GM19395 (cell line): ENCODE data around the gene DHX34.
"Not testable (repeated sequence)": the region's sequence is repeated elsewhere in the genome, so short reads cannot be mapped to it uniquely, and the experiment has no call there.

Experiments used
- ATAC-seq: cut with Tn5 transposase; IDR thresholded peaks from one replicate; pipeline ENCODE4 v1.9.1; 2021; ENCODE audit warnings: mild to moderate bottlenecking, moderate library complexity; ENCODE audit not compliant: unreplicated experiment

The DHX34 gene, protein sequence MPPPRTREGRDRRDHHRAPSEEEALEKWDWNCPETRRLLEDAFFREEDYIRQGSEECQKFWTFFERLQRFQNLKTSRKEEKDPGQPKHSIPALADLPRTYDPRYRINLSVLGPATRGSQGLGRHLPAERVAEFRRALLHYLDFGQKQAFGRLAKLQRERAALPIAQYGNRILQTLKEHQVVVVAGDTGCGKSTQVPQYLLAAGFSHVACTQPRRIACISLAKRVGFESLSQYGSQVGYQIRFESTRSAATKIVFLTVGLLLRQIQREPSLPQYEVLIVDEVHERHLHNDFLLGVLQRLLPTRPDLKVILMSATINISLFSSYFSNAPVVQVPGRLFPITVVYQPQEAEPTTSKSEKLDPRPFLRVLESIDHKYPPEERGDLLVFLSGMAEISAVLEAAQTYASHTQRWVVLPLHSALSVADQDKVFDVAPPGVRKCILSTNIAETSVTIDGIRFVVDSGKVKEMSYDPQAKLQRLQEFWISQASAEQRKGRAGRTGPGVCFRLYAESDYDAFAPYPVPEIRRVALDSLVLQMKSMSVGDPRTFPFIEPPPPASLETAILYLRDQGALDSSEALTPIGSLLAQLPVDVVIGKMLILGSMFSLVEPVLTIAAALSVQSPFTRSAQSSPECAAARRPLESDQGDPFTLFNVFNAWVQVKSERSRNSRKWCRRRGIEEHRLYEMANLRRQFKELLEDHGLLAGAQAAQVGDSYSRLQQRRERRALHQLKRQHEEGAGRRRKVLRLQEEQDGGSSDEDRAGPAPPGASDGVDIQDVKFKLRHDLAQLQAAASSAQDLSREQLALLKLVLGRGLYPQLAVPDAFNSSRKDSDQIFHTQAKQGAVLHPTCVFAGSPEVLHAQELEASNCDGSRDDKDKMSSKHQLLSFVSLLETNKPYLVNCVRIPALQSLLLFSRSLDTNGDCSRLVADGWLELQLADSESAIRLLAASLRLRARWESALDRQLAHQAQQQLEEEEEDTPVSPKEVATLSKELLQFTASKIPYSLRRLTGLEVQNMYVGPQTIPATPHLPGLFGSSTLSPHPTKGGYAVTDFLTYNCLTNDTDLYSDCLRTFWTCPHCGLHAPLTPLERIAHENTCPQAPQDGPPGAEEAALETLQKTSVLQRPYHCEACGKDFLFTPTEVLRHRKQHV

DNA sequence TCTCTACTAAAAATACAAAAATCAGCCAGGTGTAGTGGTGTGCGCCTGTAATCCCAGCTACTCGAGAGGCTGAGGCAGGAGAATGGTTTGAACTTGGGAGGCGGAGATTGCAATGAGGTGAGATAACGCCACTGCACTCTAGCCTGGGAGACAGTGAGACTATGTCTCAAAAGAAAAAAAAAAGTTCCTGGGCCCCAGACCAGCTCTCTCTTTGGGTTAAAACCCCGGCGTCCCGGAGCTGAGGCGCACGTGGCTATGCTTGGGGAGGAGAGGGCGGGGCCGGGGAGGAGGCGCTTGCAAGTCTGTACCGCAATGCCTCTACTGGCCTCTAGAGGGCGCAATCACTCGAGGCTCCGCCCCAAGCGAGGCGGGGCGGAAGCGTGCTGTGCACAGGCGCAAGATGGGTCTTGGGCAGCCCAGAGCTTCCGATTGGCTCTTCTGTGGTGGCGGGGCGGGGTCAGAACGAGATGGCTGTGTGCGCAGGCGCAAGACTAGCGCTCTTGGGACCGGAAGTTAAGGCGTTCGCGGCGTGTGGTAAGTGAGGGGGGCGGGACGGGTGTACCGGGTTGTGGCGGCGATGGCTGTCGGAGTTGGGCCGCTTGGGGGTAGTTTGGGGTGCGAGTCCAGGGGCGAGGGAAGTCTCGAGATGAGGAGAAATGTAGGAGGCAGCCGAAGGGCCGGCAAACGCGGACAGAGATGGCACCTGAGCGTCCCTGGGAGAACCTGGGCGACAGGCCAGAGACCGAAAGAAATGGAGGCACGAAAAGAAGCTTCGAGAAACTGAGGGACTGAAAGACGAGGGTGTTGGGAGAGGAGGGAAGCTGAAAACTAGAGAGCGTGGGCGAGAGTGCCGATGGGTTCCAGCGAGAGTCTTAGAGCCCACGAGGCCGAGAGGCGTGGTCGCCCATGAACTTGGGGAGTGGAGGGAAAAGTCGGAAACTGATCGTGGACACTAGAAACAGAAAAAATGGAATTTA is at the start of gene DHX34:
TSS of gene DHX34 (plus strand) at position 497 of the 977 bp plus-strand sequence. CDS start 3,716 bp downstream, outside the sequence.
- ATAC-seq: peak; percentile 94

DNA sequence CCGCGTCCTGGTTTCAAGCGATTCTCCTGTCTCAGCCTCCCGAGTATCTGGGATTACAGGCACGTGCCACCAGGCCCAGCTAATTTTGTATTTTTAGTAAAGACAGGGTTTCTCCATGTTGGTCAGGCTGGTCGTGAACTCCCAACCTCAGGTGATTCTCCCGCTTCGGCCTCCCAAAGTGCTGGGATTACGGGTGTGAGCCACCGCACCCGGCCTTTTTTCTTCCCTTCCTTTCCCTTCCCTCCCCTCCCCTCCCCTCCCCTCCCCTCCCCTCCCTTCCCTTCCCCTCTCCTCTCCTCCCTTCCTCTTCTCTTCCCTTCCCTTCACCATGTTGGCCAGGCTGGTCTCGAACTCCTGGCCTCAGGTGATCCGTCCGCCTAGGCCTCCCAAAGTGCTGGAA is 48.2 kb upstream of the DHX34 start:
- ATAC-seq: not testable (repeated sequence)

DNA sequence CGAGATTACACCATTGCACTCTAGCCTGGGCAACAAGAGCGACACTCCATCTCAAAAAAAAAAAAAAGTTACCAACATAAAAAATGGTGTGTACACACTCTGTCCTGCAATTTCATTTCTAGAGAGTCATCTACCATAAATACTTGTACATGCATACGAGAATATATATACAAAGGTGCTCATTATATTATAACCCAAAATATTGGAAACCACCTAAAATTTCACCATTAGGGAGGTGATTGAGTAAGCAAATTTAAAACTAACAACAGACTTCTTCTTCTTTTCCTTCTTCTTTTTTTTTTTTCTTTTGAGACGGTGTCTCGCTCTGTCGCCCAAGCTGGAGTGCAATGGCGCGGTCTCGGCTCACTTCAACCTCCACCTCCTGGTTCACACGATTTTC is 46.9 kb upstream of the DHX34 start:
- ATAC-seq: no peak

DNA sequence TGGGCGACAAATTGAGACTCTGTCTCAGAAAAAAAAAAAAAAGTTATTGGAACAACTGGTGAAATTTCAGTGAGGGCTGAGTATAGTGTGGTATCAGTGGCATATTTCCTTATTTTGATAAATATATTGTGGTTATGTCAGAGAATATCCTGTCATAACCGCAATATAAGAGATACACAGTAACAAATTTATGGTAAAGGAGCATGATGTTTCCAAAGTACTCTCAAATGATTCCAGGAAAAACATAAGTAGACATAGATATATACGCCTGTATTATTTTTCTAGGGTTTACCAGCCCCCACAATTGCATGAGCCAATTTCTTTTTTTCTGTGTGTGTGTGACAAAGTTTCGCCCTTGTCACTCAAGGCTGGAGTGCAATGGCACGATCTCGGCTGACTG is 45.1 kb upstream of the DHX34 start:
- ATAC-seq: no peak

DNA sequence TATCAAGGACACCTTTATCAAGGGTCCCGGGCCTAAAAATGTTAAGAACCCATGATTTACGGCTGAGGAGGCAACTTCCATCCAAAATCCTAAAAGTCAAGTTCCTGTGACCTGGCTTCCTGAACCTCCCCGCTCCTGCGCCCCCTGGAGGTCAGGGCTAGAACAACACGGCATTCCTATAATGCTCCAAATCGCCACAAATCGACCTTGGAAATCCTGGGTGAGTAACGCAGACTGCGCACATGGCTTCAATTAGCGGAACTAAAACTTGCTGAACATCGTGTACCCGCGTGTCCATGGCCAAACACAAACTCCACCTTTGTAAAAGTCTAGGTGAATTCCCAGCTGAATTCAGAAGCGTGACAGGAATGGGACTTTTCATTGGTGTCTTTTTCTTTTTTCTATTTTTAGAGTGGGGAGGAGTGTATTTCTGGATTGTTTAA is 43.8 kb upstream of the DHX34 start:
- ATAC-seq: no peak

DNA sequence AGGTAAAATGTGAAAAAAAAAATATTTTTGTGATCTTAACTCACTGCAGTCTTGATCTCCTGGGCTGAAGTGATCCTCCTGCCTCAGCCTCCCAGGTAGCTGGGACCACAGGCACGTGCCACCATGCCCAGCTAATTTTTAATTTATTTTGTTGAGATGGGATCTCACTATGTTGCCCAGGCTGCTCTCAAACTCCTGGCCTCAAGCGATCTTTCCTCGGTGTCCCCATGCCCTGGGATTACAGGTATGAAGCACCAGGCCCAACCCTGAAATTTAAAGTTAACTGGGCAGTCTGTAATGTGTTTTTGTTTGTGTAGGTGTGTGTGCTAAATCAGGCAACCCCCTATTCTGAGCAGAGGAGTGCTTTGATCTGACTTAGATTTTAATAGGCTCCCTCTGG is 42.8 kb upstream of the DHX34 start:
- no peak for ATAC-seq

DNA sequence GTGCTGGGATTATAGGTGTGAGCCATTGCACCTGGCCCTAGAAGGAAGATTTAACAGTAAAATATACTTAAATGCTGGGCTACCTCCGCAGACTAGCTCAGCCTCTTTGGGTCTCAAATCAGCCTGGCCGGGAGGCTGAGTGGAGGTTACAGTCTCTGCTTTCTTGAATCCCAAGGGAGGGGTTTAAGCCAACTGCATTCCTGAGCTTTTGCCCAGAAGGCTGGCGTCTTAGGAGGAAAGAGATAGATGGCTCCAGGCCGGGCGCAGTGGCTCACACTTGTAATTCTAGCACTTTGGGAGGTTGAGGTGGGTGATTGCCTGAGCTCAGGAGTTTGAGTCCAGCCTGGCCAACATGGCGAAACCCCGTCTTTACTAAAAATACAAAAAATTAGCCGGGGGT is 40.1 kb upstream of the DHX34 start:
- no peak for ATAC-seq

DNA sequence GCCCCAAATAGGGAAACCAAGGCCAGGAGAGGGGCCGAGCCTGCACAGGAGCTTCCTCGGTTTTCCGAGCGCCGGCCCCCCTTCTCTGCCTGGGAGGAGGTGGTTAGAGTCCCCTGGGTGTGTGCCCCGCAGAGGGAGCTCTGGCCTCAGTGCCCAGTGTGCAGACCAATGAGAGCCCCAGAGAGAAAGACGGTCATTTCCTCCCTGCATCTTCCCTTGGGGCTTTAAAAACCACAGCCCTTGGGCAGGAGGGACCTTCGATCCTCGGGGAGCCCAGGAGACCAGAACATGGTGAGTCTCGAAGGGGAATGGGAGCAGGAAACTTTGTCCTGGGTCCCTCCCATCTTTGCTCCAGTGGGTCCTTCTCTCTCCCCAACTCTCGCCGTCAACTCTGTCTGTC is 39.5 kb upstream of the DHX34 start, which contains the start of gene C5AR1:
TSS of gene C5AR1 (plus strand) at position 254 of the 400 bp plus-strand sequence. CDS start at position 289, 35 bp downstream.
- no peak for ATAC-seq

DNA sequence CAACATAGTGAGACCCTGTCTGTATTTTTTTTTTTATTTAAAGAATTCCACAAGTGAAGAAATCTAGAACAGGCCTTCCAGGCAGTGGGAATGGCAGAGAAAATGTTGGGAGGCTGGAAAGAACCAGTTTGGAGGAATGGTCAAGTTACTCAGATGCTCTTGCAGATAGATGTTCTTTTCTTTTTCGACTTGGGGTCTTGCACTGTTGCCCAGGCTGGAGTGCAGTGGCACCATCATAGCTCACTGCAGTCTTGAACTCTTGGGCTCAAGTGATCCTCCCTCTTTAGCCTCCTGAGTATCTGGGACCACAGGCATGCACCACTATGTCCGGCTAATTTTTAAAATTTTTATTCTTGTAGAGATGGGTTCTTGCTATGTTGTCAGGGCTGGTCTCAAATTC is 38.8 kb upstream of the DHX34 start:
- ATAC-seq: no peak

DNA sequence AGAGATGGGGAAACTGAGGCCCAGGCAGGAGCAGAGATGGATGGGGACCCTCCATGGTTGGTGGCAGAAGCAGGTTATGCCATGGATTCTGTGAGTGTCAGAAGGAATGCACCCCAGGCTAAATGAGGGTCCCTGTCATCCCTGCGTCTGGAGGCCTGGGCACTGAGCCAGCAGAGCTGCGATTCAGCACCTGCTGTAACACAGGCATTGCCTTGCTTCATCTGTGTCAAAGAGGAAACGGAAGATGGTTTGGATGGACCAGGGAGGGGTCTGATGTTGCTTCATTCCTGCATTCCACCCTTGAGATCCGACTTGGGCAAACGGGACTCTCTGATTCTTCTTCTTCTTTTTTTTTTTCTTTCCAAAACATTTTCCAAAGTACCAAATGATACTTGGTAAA is 38.3 kb upstream of the DHX34 start:
- no peak for ATAC-seq

DNA sequence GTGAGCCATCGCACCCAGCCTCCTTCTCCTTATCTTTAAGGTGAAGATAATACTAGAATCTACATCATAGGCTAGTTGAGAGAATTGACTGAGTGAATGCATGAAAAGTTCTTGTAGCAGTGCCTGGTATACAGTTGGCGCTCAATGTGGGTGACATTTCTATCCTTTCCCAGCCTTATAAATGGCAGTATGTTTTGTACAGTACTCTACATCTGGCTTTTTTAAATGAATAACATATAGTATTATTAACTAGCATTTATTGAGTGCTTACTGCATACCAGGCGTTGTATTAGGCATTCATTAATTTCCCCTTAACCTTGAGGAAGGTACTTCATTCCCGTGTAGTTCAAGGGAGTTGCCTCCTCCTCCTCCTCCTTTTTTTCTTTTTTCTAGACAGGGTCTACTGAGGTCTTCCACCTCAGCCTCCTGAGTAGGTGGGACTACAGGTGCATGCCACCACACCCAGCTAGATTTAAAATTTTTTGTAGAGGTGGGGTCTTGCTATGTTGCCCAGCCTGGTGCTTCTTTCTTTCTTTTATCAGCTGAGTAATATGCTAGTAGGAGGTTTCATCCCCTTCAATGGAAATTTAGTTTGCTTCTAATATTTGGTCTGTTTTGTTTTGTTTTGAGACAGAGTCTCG is 36.6 kb upstream of the DHX34 start:
- no peak for ATAC-seq

DNA sequence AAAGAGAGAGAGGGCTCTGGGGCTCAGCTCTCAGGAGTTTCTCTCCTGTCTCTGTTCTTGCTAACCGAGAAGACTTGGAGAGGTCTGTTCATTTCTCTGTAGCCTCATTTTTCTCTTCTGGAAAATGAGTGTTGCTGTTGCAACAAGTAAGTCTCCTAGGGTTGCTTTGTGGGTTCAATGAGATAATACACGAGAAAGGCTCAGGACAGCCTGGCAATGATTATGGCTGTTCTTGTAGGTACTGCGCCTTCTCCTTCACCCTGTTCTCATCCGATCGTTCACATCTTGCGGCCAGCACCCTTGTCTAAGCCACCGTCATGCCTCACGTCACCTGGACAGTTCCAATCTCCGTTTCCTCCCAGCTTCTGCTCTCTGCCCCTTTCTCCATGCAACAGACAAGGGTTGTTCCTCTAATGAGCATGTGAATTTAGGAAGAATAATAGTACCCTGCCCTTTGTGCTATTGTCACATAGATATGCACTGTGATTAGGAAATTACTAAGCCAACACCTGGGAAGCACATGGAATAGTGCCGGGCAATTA is 35.3 kb upstream of the DHX34 start:
- ATAC-seq: no peak

DNA sequence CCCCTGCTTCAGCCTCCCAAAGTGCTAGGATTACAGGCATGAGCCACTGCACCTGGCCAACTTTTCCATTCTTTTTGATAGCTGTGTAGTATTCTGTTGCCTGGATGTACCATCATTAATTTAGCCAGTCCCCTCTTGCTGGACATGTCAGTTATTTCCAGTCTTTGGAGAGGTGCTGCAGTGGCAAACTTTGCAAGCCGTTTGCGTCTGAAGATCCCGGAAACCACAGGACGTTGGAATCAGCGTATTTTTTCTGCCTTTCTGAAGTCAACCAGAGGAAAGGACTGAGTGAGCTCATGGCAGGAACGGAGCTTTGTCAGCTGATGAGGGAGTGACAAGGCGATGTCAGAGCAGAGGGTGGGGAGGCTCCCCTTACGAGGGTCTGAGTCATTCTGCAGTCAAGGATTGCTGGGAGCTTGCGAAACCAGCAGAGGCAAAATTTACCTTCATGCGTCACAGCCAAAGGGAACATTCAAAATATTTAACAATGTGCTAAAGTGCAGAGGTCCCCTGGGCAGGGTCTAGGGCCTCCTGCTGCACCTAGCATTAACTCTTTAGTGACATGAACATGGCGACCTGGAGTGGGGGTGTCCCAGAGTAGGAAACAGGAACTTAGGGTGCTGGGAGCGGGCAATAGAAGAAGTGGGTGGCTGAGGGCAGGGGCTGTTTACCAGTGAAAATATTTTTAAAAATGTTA is 33.8 kb upstream of the DHX34 start:
- ATAC-seq: no peak

DNA sequence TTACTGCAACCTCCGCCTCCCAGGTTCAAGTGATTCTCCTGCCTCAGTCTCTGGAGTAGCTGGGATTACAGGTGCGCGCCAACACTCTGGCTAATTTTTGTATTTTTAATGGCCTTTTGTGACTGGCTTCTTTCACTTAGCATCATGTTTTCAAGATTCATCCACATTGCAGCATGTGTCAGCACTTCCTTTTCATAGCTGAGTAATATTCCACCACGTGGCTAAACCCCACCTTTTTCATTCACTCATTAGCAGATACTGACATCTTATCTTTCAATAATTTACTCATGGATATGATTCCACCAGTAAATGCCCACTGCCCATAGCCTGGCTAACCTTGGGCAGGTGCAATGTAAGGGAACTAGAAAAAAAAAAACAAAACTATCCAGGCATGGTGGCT is 32.6 kb upstream of the DHX34 start:
- ATAC-seq: no peak

DNA sequence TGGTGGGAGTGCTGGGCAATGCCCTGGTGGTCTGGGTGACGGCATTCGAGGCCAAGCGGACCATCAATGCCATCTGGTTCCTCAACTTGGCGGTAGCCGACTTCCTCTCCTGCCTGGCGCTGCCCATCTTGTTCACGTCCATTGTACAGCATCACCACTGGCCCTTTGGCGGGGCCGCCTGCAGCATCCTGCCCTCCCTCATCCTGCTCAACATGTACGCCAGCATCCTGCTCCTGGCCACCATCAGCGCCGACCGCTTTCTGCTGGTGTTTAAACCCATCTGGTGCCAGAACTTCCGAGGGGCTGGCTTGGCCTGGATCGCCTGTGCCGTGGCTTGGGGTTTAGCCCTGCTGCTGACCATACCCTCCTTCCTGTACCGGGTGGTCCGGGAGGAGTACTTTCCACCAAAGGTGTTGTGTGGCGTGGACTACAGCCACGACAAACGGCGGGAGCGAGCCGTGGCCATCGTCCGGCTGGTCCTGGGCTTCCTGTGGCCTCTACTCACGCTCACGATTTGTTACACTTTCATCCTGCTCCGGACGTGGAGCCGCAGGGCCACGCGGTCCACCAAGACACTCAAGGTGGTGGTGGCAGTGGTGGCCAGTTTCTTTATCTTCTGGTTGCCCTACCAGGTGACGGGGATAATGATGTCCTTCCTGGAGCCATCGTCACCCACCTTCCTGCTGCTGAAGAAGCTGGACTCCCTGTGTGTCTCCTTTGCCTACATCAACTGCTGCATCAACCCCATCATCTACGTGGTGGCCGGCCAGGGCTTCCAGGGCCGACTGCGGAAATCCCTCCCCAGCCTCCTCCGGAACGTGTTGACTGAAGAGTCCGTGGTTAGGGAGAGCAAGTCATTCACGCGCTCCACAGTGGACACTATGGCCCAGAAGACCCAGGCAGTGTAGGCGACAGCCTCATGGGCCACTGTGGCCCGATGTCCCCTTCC is 28.9 kb upstream of the DHX34 start:
- no peak for ATAC-seq

DNA sequence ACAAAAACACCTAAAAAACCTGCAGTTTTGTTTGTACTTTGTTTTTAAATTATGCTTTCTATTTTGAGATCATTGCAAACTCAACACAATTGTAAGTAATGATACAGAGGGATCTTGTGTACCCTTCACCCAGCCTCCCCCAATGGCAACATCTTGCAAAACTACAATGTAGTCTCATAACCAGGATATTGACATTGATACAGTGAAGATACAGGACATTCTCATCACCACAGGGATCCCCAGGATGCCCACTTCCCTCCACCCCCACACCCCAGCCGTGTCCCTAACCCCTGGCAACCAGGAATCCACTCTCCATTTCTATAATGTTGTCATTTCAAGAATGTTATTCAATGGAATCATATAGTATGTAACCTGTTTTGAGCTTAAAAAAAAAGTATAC is 27.5 kb upstream of the DHX34 start:
- ATAC-seq: no peak

DNA sequence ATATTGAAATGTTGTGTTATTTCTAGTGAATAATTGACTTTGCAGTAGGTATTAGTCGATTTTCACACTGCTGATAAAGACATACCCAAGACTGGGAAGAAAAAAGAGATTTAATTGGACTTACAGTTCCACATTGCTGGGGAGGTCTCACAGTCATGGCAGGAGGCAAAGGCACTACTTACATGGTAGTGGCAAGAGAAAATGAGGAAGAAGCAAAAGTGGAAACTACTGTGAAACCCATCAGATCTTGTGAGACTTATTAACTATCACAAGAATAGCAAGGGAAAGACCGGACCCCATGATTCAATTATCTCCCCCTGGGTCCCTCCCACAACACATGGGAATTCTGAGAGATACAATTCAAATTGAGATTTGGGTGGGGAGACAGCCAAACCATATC is 27.1 kb upstream of the DHX34 start:
- no peak for ATAC-seq

DNA sequence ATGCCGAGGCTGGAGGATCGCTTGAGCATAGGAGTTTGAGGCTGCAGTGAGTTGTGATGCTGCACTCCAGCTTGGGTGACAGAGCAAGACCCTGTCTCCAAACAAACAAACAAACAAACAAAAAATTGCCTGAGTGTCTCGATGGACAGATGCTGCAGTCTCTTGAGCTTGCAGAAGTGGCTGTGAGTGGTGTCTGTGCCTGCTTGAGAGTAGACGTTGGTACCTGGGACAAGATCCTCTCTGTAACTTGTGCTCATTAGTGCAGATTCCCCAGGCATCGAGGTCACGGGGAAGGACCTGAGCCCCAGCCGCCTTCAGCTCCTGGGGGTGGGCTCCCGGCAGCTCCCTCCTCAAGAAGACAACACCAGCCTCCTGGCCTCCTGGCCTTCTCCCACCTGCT is 25.7 kb upstream of the DHX34 start:
- no peak for ATAC-seq
